Measurements from ENCODE around the gene LILRA6.
"Not testable (repeated sequence)": the region's sequence is repeated elsewhere in the genome, so short reads cannot be mapped to it uniquely, and the experiment has no call there.

Gene LILRA6

GRCh38 chr19:54223937-54224281, 18.7 kb downstream of the LILRA6 start:
- H3K27ac ChIP-seq (ENCODE audit: low read length, poor library complexity, severe bottlenecking); H3K9me3 ChIP-seq (ENCODE audit: control insufficient read depth, low read length); H3K9ac ChIP-seq (ENCODE audit: low read length); H2BK120ac ChIP-seq (ENCODE audit: low read depth, low read length); H3K4me1 ChIP-seq (ENCODE audit: control insufficient read depth, insufficient read depth, low read depth, low read length); H2BK12ac ChIP-seq (ENCODE audit: low read length in 2 of 2); H3K14ac ChIP-seq (ENCODE audit: low read length in 2 of 2); H4K8ac ChIP-seq (ENCODE audit: low read length); H3K79me1 ChIP-seq (replicated peaks; ENCODE audit: low read length, poor library complexity, severe bottlenecking); H3K23ac ChIP-seq (ENCODE audit: low read length in 2 of 2); DNase-seq; H2BK5ac ChIP-seq (ENCODE audit: low read depth, low read length, poor library complexity, severe bottlenecking); H2AK5ac ChIP-seq (ENCODE audit: low read length, severe bottlenecking); H2BK15ac ChIP-seq (ENCODE audit: low read depth, poor library complexity, severe bottlenecking); H3K36me3 ChIP-seq (ENCODE audit: control insufficient read depth in 1 of 2, insufficient read depth in 2 of 2, low read depth in 1 of 2, low read length in 2 of 2); H4K91ac ChIP-seq (ENCODE audit: low read length); H3K18ac ChIP-seq (ENCODE audit: low read depth in 1 of 2, low read length in 2 of 2); H3K4me3 ChIP-seq (ENCODE audit: insufficient read depth in 1 of 2, low read depth in 1 of 2, low read length in 2 of 2); H3K4me2 ChIP-seq (ENCODE audit: low read length, poor library complexity, severe bottlenecking); H2AFZ ChIP-seq (ENCODE audit: low read depth, low read length); H3K4ac ChIP-seq (ENCODE audit: low read depth in 1 of 2, low read length in 2 of 2): not testable (repeated sequence)
- 79% methylated on average over 4 of the region's 5 CpGs for WGBS
- peaks cover 4 to 26% of the 10 kb centered on the region in 2 experiments for H3K27me3 ChIP-seq (ENCODE audit: control insufficient read depth in 1 of 2, insufficient read depth in 1 of 2, low read length in 2 of 2)

- H4K8ac ChIP-seq (ENCODE audit: low read length); H2BK15ac ChIP-seq (ENCODE audit: low read depth, poor library complexity, severe bottlenecking); H3K4me2 ChIP-seq (ENCODE audit: low read length, poor library complexity, severe bottlenecking); H4K91ac ChIP-seq (ENCODE audit: low read length); H3K23ac ChIP-seq (ENCODE audit: low read length in 2 of 2); H3K14ac ChIP-seq (ENCODE audit: low read length in 2 of 2); H2BK120ac ChIP-seq (ENCODE audit: low read depth, low read length); H2AFZ ChIP-seq (ENCODE audit: low read depth, low read length); H3K18ac ChIP-seq (ENCODE audit: low read depth in 1 of 2, low read length in 2 of 2); H3K9me3 ChIP-seq (ENCODE audit: control insufficient read depth, low read length); H2BK5ac ChIP-seq (ENCODE audit: low read depth, low read length, poor library complexity, severe bottlenecking); H3K4ac ChIP-seq (ENCODE audit: low read depth in 1 of 2, low read length in 2 of 2); DNase-seq; H3K9ac ChIP-seq (ENCODE audit: low read length); H3K27ac ChIP-seq (ENCODE audit: low read length, poor library complexity, severe bottlenecking); H3K4me3 ChIP-seq (ENCODE audit: insufficient read depth in 1 of 2, low read depth in 1 of 2, low read length in 2 of 2); H2BK12ac ChIP-seq (ENCODE audit: low read length in 2 of 2); H2AK5ac ChIP-seq (ENCODE audit: low read length, severe bottlenecking); H3K79me1 ChIP-seq (replicated peaks; ENCODE audit: low read length, poor library complexity, severe bottlenecking): not testable (repeated sequence)
- Histone ChIP-seq H3K36me3 (ENCODE audit: control insufficient read depth in 1 of 2, insufficient read depth in 2 of 2, low read depth in 1 of 2, low read length in 2 of 2) (peaks cover 7 to 13% of the 10 kb centered on the region in 2 experiments), H3K27me3 (ENCODE audit: control insufficient read depth in 1 of 2, insufficient read depth in 1 of 2, low read length in 2 of 2) (peaks cover 4 to 21% of the 10 kb centered on the region in 2 experiments), H3K4me1 (ENCODE audit: control insufficient read depth, insufficient read depth, low read depth, low read length) (peaks cover 12% of the 10 kb centered on the region)
- 76% methylated on average over 13 of the region's 14 CpGs for WGBS
Measured at GRCh38 chr19:54223277-54223936, 19.2 kb downstream of the LILRA6 start.

GRCh38 chr19:54222474-54223276, 19.9 kb downstream of the LILRA6 start, which contains the start of gene LILRB3:
LILRB3 (minus strand) TSS chr19:54223007; CDS start chr19:54222976, 31 bp downstream.
- not testable (repeated sequence) for H3K79me1 ChIP-seq (replicated peaks; ENCODE audit: low read length, poor library complexity, severe bottlenecking); H2BK15ac ChIP-seq (ENCODE audit: low read depth, poor library complexity, severe bottlenecking); H3K4me2 ChIP-seq (ENCODE audit: low read length, poor library complexity, severe bottlenecking); DNase-seq; H2BK120ac ChIP-seq (ENCODE audit: low read depth, low read length); H3K9ac ChIP-seq (ENCODE audit: low read length); H3K23ac ChIP-seq (ENCODE audit: low read length in 2 of 2); H3K4me3 ChIP-seq (ENCODE audit: insufficient read depth in 1 of 2, low read depth in 1 of 2, low read length in 2 of 2); H3K4ac ChIP-seq (ENCODE audit: low read depth in 1 of 2, low read length in 2 of 2); H2AK5ac ChIP-seq (ENCODE audit: low read length, severe bottlenecking); H2BK12ac ChIP-seq (ENCODE audit: low read length in 2 of 2); H4K91ac ChIP-seq (ENCODE audit: low read length); H2BK5ac ChIP-seq (ENCODE audit: low read depth, low read length, poor library complexity, severe bottlenecking); H4K8ac ChIP-seq (ENCODE audit: low read length); H3K27ac ChIP-seq (ENCODE audit: low read length, poor library complexity, severe bottlenecking); H3K9me3 ChIP-seq (ENCODE audit: control insufficient read depth, low read length); H2AFZ ChIP-seq (ENCODE audit: low read depth, low read length)
- Histone ChIP-seq H3K27me3 (ENCODE audit: control insufficient read depth in 1 of 2, insufficient read depth in 1 of 2, low read length in 2 of 2) (peaks cover 4 to 19% of the 10 kb centered on the region in 2 experiments), H3K36me3 (ENCODE audit: control insufficient read depth in 1 of 2, insufficient read depth in 2 of 2, low read depth in 1 of 2, low read length in 2 of 2) (peaks cover 7 to 17% of the 10 kb centered on the region in 2 experiments), H3K4me1 (ENCODE audit: control insufficient read depth, insufficient read depth, low read depth, low read length) (peaks cover 18% of the 10 kb centered on the region), H3K14ac (ENCODE audit: low read length in 2 of 2) (peak within 1 kb of the TSS in 1 of 2 experiments; percentile 18), H3K18ac (ENCODE audit: low read depth in 1 of 2, low read length in 2 of 2) (peak within 1 kb of the TSS in 1 of 2 experiments; percentile 0)
- 91% methylated on average over 13 of the region's 16 CpGs for WGBS

GRCh38 chr19:54221947-54222346, 20.6 kb downstream of the LILRA6 start:
- not testable (repeated sequence) for DNase-seq; H3K23ac ChIP-seq (ENCODE audit: low read length in 2 of 2); H2BK15ac ChIP-seq (ENCODE audit: low read depth, poor library complexity, severe bottlenecking); H3K79me1 ChIP-seq (replicated peaks; ENCODE audit: low read length, poor library complexity, severe bottlenecking); H2BK5ac ChIP-seq (ENCODE audit: low read depth, low read length, poor library complexity, severe bottlenecking); H3K4me2 ChIP-seq (ENCODE audit: low read length, poor library complexity, severe bottlenecking); H3K14ac ChIP-seq (ENCODE audit: low read length in 2 of 2); H4K91ac ChIP-seq (ENCODE audit: low read length); H4K8ac ChIP-seq (ENCODE audit: low read length); H2AK5ac ChIP-seq (ENCODE audit: low read length, severe bottlenecking); H3K18ac ChIP-seq (ENCODE audit: low read depth in 1 of 2, low read length in 2 of 2); H3K9ac ChIP-seq (ENCODE audit: low read length); H3K9me3 ChIP-seq (ENCODE audit: control insufficient read depth, low read length); H3K4ac ChIP-seq (ENCODE audit: low read depth in 1 of 2, low read length in 2 of 2); H3K27ac ChIP-seq (ENCODE audit: low read length, poor library complexity, severe bottlenecking); H2AFZ ChIP-seq (ENCODE audit: low read depth, low read length); H2BK12ac ChIP-seq (ENCODE audit: low read length in 2 of 2); H2BK120ac ChIP-seq (ENCODE audit: low read depth, low read length); H3K4me3 ChIP-seq (ENCODE audit: insufficient read depth in 1 of 2, low read depth in 1 of 2, low read length in 2 of 2)
- no CpG with 5 or more reads among the region's 7 CpGs for WGBS
- peaks cover 7 to 17% of the 10 kb centered on the region in 2 experiments for H3K36me3 ChIP-seq (ENCODE audit: control insufficient read depth in 1 of 2, insufficient read depth in 2 of 2, low read depth in 1 of 2, low read length in 2 of 2)
- peaks cover 4 to 19% of the 10 kb centered on the region in 2 experiments for H3K27me3 ChIP-seq (ENCODE audit: control insufficient read depth in 1 of 2, insufficient read depth in 1 of 2, low read length in 2 of 2)
- peaks cover 23% of the 10 kb centered on the region for H3K4me1 ChIP-seq (ENCODE audit: control insufficient read depth, insufficient read depth, low read depth, low read length)
